CD4-positive, alpha-beta T cell treated with Interleukin-12 subunit alpha and Interleukin-12 subunit beta, for 1 hour (primary cell): ENCODE results near the gene POLG.

Experiments
- DNase-seq: peaks from one replicate; pipeline ENCODE4 v3.0.0-alpha.2; 2020

POLG gene

GRCh38 chr15:89325039-89325803, 9.4 kb downstream of the POLG start:
- no peak for DNase-seq

- no peak for DNase-seq
Measured at GRCh38 chr15:89323825-89324224, 10.8 kb downstream of the POLG start.

GRCh38 chr15:89322822-89323221, 11.8 kb downstream of the POLG start:
- DNase-seq, result no peak

- no peak for DNase-seq
Measured at GRCh38 chr15:89321521-89322410, 12.9 kb downstream of the POLG start.

- DNase-seq, result no peak
Measured at GRCh38 chr15:89320200-89320599, 14.4 kb downstream of the POLG start.

- DNase-seq, result no peak
Measured at GRCh38 chr15:89319678-89320077, 14.9 kb downstream of the POLG start.

- no peak for DNase-seq
Measured at GRCh38 chr15:89317186-89317720, 17.4 kb downstream of the POLG start.

- no peak for DNase-seq
Measured at GRCh38 chr15:89316504-89316903, 18.1 kb downstream of the POLG start.

- no peak for DNase-seq
Measured at GRCh38 chr15:89315375-89315929, 19.2 kb downstream of the POLG start.

GRCh38 chr15:89309993-89310392, 24.6 kb downstream of the POLG start:
- DNase-seq, result no peak

GRCh38 chr15:89308236-89308635, 26.4 kb downstream of the POLG start:
- DNase-seq, result no peak

GRCh38 chr15:89307791-89308190, 26.8 kb downstream of the POLG start:
- no peak for DNase-seq

GRCh38 chr15:89307046-89307587, 27.5 kb downstream of the POLG start:
- DNase-seq, result no peak

- no peak for DNase-seq
Measured at GRCh38 chr15:89305395-89305794, 29.2 kb downstream of the POLG start.

- no peak for DNase-seq
Measured at GRCh38 chr15:89303986-89304385, 30.6 kb downstream of the POLG start.

- no peak for DNase-seq
Measured at GRCh38 chr15:89301304-89302089, 33.1 kb downstream of the POLG start.

GRCh38 chr15:89299896-89300295, 34.7 kb downstream of the POLG start:
- no peak for DNase-seq

GRCh38 chr15:89293012-89293411, 41.6 kb downstream of the POLG start:
- no peak for DNase-seq

GRCh38 chr15:89291934-89292438, 42.6 kb downstream of the POLG start:
- DNase-seq, result no peak

GRCh38 chr15:89283201-89283600, 51.4 kb downstream of the POLG start:
- no peak for DNase-seq

GRCh38 chr15:89282631-89283030, 52.0 kb downstream of the POLG start:
- DNase-seq, result no peak

- DNase-seq, result no peak
Measured at GRCh38 chr15:89278307-89278706, 56.3 kb downstream of the POLG start.
